ENCODE measurements around the gene AFAP1. TPM values are rescaled to one million over a fixed set of nuclear protein-coding genes. Genes with fewer than 3 reads are reported as not detected.

AFAP1 gene
- total RNA-seq, 1 donor from 2014 or later: 31.9 TPM

- Mint-ChIP-seq H3K27me3 (no peaks in the 10 kb centered on the region), H3K27ac (no peak overlapping the region)
Measured at GRCh38 chr4:7771056-7771455, 168.6 kb downstream of the AFAP1 start.

GRCh38 chr4:7770224-7771050, 169.2 kb downstream of the AFAP1 start:
- Mint-ChIP-seq H3K4me1 (ENCODE audit: low read depth) (peaks cover 4% of the 10 kb centered on the region), H3K27ac (no peak overlapping the region), H3K27me3 (no peaks in the 10 kb centered on the region), H3K4me3 (ENCODE audit: low read depth) (no peak overlapping the region), H3K9me3 (ENCODE audit: low read depth) (no peaks in the 10 kb centered on the region), H3K36me3 (ENCODE audit: insufficient read depth) (peaks cover 15% of the 10 kb centered on the region)
- DNase-seq (ENCODE audit: low spot score, unreplicated experiment): no peak
- TF ChIP-seq CTCF (IDR thresholded peaks at IDR 0.05; ENCODE audit: unreplicated experiment): peak; percentile 49

More at GRCh38 chr4:7771056-7771455, 168.6 kb downstream of the AFAP1 start:
- DNase-seq (ENCODE audit: low spot score, unreplicated experiment): no peak
- TF ChIP-seq CTCF (IDR thresholded peaks at IDR 0.05; ENCODE audit: unreplicated experiment): no peak
- peaks cover 13% of the 10 kb centered on the region for H3K36me3 Mint-ChIP-seq (ENCODE audit: insufficient read depth)
- no peaks in the 10 kb centered on the region for H3K9me3 Mint-ChIP-seq (ENCODE audit: low read depth)
- H3K4me3 Mint-ChIP-seq (ENCODE audit: low read depth): no peak overlapping the region
- H3K4me1 Mint-ChIP-seq (ENCODE audit: low read depth): peaks cover 4% of the 10 kb centered on the region

GRCh38 chr4:7769396-7770223, 170.1 kb downstream of the AFAP1 start:
- no peak overlapping the region for H3K4me3 Mint-ChIP-seq (ENCODE audit: low read depth)
- H3K36me3 Mint-ChIP-seq (ENCODE audit: insufficient read depth): peaks cover 16% of the 10 kb centered on the region
- H3K27me3 Mint-ChIP-seq: no peaks in the 10 kb centered on the region
- H3K27ac Mint-ChIP-seq: no peak overlapping the region
- no peak for DNase-seq (ENCODE audit: low spot score, unreplicated experiment)
- no peak for TF ChIP-seq CTCF (IDR thresholded peaks at IDR 0.05; ENCODE audit: unreplicated experiment)
- no peaks in the 10 kb centered on the region for H3K9me3 Mint-ChIP-seq (ENCODE audit: low read depth)
- H3K4me1 Mint-ChIP-seq (ENCODE audit: low read depth): no peaks in the 10 kb centered on the region

- no peak for DNase-seq (ENCODE audit: low spot score, unreplicated experiment)
- H3K4me1 Mint-ChIP-seq (ENCODE audit: low read depth): no peaks in the 10 kb centered on the region
- peaks cover 16% of the 10 kb centered on the region for H3K36me3 Mint-ChIP-seq (ENCODE audit: insufficient read depth)
- H3K4me3 Mint-ChIP-seq (ENCODE audit: low read depth): no peak overlapping the region
- no peak overlapping the region for H3K27ac Mint-ChIP-seq
- no peaks in the 10 kb centered on the region for H3K27me3 Mint-ChIP-seq
- no peak for TF ChIP-seq CTCF (IDR thresholded peaks at IDR 0.05; ENCODE audit: unreplicated experiment)
- H3K9me3 Mint-ChIP-seq (ENCODE audit: low read depth): no peaks in the 10 kb centered on the region
Measured at GRCh38 chr4:7768736-7769135, 170.9 kb downstream of the AFAP1 start.

GRCh38 chr4:7767966-7768365, 171.7 kb downstream of the AFAP1 start:
- H3K27me3 Mint-ChIP-seq: no peaks in the 10 kb centered on the region
- no peak overlapping the region for H3K27ac Mint-ChIP-seq
- no peak overlapping the region for H3K4me3 Mint-ChIP-seq (ENCODE audit: low read depth)
- no peak for TF ChIP-seq CTCF (IDR thresholded peaks at IDR 0.05; ENCODE audit: unreplicated experiment)
- H3K36me3 Mint-ChIP-seq (ENCODE audit: insufficient read depth): peaks cover 11% of the 10 kb centered on the region
- no peaks in the 10 kb centered on the region for H3K4me1 Mint-ChIP-seq (ENCODE audit: low read depth)
- H3K9me3 Mint-ChIP-seq (ENCODE audit: low read depth): no peaks in the 10 kb centered on the region
- no peak for DNase-seq (ENCODE audit: low spot score, unreplicated experiment)
